Activated T-helper 1 cell treated with anti-CD3 and anti-CD28 coated beads, Interleukin-12 subunit alpha, Interleukin-12 subunit beta, Interleukin-2, Interleukin-4 antibody, amounts not matched to agents 30 ng/mL and 10 ng/mL and 1 ng/mL, durations not matched to agents 14 hours and 24 hours and 36 hours (primary cell): ENCODE results near the gene FAM20A. TPM values are rescaled to one million over a fixed set of nuclear protein-coding genes. Genes with fewer than 3 reads are reported as not detected.

Source experiments
- DNase-seq: peaks from one replicate; pipeline ENCODE4 v3.0.0; 2021; ENCODE audit warnings: low spot score
- H3K27ac Mint-ChIP-seq: one replicate; pipeline ENCODE4 v1.8.0; 2021; ENCODE audit warnings: mild to moderate bottlenecking, mixed read lengths
- H3K27me3 Mint-ChIP-seq: one replicate; pipeline ENCODE4 v1.8.0; 2022; ENCODE audit warnings: mild to moderate bottlenecking, moderate library complexity, mixed read lengths; ENCODE audit not compliant: insufficient read depth
- H3K36me3 Mint-ChIP-seq: one replicate; pipeline ENCODE4 v1.8.0; 2021; ENCODE audit warnings: low read depth, mixed read lengths
- H3K4me1 Mint-ChIP-seq: one replicate; pipeline ENCODE4 v1.8.0; 2021; ENCODE audit warnings: low read depth, mixed read lengths
- H3K4me3 Mint-ChIP-seq: one replicate; pipeline ENCODE4 v1.8.0; 2021; ENCODE audit warnings: mild to moderate bottlenecking, moderate library complexity, mixed read lengths
- H3K9me3 Mint-ChIP-seq: one replicate; pipeline ENCODE4 v1.8.0; 2021; ENCODE audit warnings: mixed read lengths
- intact Hi-C: fragments of 100-400 bp; cut with micrococcal nuclease; formaldehyde crosslinking; loops from one replicate; pipeline ENCODE4 v1.15.1; 2024
- total RNA-seq: library from RNA; stranded (reverse); gene quantifications from 2 replicates; pipeline ENCODE4 v1.2.3, GENCODE V29; 2022

The FAM20A gene
- total RNA-seq, 1 donor from 2014 or later: not detected

DNA sequence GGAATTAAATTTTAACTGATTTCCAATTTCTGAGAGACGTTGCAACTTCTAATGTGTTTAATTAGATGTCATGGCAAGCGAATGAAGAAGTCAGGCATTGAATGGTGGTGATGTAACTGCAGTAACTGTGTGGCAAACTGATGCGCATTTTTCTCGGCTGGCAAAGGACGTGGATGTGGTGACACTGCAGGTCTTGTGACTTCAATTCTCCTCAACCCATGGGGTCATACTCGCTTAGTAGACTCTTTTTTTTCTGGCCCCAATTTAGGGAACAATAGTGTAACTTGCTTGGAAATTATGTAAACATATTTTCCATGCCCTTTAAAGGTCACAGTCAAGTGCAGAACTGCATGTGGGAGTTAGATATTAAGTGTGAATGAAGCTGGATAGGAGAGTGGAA lies 1.9 kb upstream of the FAM20A start:
- H3K27ac Mint-ChIP-seq: no peak overlapping the region
- no peaks in the 10 kb centered on the region for H3K36me3 Mint-ChIP-seq
- peaks cover 52% of the 10 kb centered on the region for H3K27me3 Mint-ChIP-seq
- H3K9me3 Mint-ChIP-seq: peaks cover 17% of the 10 kb centered on the region
- DNase-seq: no peak
- no peak overlapping the region for H3K4me3 Mint-ChIP-seq
- peaks cover 4% of the 10 kb centered on the region for H3K4me1 Mint-ChIP-seq
- intact Hi-C loops: no loop called here

DNA sequence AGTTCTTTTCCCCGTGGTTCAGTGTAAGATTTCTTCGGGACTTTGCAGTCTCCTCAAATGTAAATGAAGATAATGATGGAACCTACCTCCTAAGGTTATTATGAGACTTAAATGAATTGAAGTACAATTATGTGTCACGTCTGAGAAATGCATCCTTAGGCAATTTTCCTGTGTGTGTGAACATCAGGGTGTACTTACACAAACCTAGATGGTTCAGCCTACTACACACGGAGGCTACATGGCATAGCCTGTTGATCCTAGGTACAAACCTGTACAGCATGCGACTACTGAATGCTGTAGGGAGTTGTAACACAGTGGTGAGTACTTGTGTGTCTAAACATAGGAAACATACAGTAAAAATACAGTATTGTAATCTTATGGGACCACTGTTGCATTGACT lies 1.1 kb upstream of the FAM20A start:
- no peak for DNase-seq
- Mint-ChIP-seq H3K27me3 (peaks cover 54% of the 10 kb centered on the region), H3K4me3 (no peak overlapping the region), H3K36me3 (no peaks in the 10 kb centered on the region), H3K27ac (no peak overlapping the region), H3K4me1 (peaks cover 4% of the 10 kb centered on the region), H3K9me3 (peaks cover 10% of the 10 kb centered on the region)
- intact Hi-C loops: no loop called here

DNA sequence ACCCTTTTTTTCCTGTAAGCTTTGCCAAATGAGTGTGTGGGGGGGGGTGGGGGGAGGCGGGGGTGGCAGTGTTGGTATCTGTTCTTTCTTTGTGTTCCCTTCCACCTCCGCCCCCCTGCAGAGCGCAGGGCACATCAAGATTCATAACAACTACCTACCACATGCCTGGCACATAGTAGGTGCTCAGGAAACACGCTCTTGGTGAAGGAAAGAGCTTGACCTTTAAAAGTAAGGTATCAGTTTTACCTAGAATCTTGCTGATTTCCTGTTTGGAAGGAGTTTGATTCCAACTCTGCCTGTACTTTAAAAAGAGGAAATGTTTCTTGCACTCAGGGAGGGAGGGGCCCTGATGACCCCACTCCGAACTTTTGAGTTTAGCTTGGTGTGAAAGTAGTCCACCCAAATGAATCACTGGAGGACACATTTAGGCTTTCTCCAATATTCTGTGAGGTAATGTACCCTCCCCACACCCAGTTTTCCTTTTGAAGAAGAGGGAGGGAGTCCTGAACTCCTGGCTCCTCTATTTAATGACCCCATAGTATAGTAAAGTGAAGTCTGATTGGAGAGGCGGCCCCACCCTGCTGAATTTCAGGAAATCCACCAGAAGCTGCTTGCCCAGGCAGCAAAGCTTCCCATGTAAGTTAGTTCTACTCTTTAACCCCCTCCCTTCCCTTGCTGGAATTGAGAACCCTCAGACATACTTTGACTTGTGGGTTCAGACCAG lies 560 bp upstream of the FAM20A start:
- no peak overlapping the region for H3K4me3 Mint-ChIP-seq
- no peak overlapping the region for H3K27ac Mint-ChIP-seq
- no peak for DNase-seq
- H3K36me3 Mint-ChIP-seq: no peaks in the 10 kb centered on the region
- peaks cover 4% of the 10 kb centered on the region for H3K4me1 Mint-ChIP-seq
- intact Hi-C loops: no loop called here
- H3K9me3 Mint-ChIP-seq: peaks cover 4% of the 10 kb centered on the region
- H3K27me3 Mint-ChIP-seq: peaks cover 60% of the 10 kb centered on the region

DNA sequence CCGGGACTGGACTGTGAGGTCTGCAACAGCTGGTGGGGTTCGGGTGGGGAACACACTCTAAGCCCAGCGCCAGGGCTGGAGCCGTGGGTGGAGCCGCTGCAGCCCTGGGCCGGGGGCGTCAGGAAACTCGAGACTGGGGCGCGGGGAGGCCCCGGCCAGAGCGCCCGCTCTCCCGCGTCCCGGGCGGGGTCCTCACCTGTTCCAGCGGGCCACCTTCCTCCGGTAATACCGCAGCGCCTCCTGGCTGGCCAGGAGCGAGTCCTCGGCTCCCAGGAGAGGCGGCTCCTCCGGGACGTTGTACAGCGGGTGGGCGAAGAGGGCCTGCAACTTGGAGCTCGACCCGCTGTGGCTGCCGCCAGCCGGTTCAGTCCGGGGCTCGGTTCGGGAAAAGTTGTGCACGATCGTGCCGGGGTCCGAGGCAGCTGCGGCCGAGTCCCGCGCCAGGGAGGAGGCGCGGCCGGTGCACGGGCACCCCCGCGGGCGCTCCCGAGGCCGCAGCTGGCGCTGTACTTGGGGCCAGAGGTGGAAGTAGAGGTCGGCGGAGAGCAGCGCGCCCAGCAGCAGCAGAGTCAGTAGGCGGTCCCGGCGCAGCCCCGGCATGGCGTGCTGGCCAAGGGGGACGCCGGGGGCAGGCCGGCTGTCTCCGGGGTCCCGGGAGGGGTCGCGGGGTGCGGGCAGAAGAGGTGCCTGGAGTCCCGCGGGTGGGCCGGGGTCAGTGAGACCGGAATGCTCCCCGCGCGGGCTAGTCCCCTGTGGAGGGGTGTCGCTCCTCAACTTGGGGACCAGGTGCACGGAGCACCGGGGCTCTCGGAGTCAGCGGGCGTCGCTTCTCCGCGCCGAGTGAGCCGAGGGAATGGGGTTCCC lies 868 bp downstream of the FAM20A start:
- Mint-ChIP-seq H3K27me3 (peaks cover 69% of the 10 kb centered on the region), H3K4me3 (no peak overlapping the region), H3K27ac (no peak overlapping the region), H3K36me3 (no peaks in the 10 kb centered on the region), H3K4me1 (peaks cover 4% of the 10 kb centered on the region), H3K9me3 (no peaks in the 10 kb centered on the region)
- no peak for DNase-seq
- intact Hi-C loops: no loop called here

DNA sequence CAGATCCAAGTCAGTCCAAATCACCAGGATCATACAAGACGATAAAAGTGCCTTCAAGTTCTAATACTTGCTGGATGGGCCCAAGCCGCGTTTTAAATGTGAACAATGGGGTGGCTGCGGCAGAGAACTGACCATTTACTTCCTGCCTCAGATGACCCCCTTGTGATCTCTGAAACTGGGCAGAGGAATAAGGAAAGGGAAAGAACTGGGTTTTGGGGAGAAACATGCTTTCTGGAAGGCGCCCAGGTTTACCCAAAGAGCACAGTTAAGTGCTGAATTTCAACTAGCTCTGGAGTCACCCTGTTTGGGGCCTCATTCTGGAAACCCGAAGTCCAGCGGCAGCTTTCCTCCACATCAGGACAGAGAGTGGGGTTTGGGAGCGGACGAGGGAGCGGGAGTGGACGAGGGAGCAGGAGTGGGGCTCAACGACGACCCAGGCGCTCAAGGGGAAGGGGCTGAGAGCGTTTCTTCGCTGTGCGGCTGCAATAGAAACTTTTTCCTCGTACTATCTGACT lies 1.6 kb downstream of the FAM20A start:
- intact Hi-C loops: no loop called here
- Mint-ChIP-seq H3K27ac (no peak overlapping the region), H3K4me1 (peaks cover 4% of the 10 kb centered on the region), H3K27me3 (peaks cover 73% of the 10 kb centered on the region), H3K36me3 (no peaks in the 10 kb centered on the region), H3K9me3 (no peaks in the 10 kb centered on the region), H3K4me3 (peak overlapping the region; percentile 55)
- no peak for DNase-seq

DNA sequence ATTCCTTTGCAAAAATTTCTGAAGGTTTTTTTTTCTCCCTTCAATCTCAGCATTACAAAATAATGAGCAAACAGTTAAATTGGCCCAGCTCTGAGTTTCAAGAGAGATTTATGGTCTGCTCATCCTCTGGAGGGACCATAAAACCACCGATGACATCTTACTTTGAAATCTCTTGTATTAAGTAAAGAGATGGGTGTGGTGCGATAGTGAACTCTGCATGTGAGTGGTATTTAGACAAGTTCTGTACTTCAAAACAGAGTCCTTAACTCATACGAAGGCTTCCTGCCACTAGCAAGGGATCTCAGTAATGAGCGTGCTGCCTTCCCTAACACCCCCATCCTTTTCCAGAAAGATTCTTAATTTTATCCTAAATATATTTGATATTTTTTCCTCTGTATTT lies 2.1 kb downstream of the FAM20A start:
- Mint-ChIP-seq H3K27ac (no peak overlapping the region), H3K4me1 (peaks cover 4% of the 10 kb centered on the region)

DNA sequence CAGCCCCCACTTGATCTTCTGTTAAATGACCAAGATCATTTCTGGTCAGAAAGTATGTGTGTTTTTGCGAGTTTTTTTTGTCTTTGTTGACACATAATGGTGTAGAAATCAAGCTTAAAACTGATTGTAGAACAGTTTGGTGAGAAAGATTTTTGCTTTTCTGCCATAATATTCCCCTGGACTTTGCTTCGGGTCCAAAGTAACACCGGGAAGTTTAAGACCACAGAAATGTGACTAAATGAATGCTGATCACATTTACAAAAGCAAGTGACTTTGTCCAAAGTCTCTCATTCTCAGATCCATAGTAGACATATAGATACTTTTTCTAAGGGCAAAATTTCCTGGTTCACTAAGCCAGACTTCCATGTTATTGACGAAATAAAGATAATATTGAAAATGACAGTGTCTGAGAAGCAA lies 2.6 kb downstream of the FAM20A start:
- H3K36me3 Mint-ChIP-seq: no peaks in the 10 kb centered on the region
- no peak overlapping the region for H3K27ac Mint-ChIP-seq
- peaks cover 72% of the 10 kb centered on the region for H3K27me3 Mint-ChIP-seq
- intact Hi-C loops: no loop called here
- no peak for DNase-seq
- H3K4me3 Mint-ChIP-seq: no peak overlapping the region
- H3K9me3 Mint-ChIP-seq: no peaks in the 10 kb centered on the region
- peaks cover 4% of the 10 kb centered on the region for H3K4me1 Mint-ChIP-seq

More for the DNA sequence above, 2.1 kb downstream of the FAM20A start:
- Mint-ChIP-seq H3K9me3 (no peaks in the 10 kb centered on the region), H3K4me3 (no peak overlapping the region), H3K36me3 (no peaks in the 10 kb centered on the region), H3K27me3 (peaks cover 73% of the 10 kb centered on the region)
- no peak for DNase-seq
- intact Hi-C loops: no loop called here

DNA sequence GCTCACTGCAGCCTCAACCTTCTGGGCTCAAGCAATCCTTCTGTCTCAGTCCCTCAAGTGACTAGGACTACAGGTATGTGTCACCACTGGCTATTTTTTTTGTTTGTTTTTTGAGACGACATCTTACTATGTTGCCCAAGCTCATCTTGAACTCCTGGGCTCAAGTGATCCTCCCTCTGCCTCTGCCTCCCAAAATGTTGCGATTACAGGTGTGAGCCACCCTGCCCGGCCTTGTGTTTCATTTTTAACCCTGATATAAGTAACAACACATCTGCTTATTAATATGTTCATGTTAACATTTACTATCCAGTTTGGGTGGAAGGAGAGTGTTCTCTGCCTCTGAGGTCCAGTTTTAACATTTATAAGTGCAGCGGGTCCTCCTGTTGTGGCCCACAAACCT lies 3.1 kb downstream of the FAM20A start:
- no peaks in the 10 kb centered on the region for H3K36me3 Mint-ChIP-seq
- H3K4me3 Mint-ChIP-seq: no peak overlapping the region
- DNase-seq: no peak
- no peak overlapping the region for H3K27ac Mint-ChIP-seq
- peaks cover 4% of the 10 kb centered on the region for H3K4me1 Mint-ChIP-seq
- peaks cover 72% of the 10 kb centered on the region for H3K27me3 Mint-ChIP-seq
- H3K9me3 Mint-ChIP-seq: no peaks in the 10 kb centered on the region
- intact Hi-C loops: no loop called here

DNA sequence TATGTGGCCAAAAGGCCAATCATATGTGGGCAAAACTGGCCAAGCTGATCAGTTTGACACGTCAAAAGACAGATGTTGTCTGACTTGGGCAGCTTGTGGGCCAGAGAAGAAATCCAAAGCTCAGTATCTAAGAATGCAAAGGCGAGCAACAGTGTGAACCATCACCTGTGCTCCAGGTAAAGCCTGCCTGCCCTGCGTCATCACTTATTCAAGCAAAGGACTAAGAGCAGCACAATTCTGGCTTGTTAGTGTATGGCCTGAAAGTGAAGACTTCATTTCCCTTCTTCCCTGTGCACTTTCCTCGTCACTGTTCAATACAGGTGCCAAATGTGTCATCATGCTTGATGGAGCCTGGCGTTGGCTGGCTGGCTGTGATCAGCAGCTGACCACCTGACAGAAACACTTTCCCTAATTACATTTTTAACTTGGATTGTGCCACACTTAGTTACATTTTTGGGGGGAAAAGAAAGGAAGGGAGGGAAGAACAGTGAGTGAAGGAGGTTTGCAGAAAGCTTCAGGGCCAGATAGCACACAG lies 4.7 kb downstream of the FAM20A start:
- peaks cover 4% of the 10 kb centered on the region for H3K4me1 Mint-ChIP-seq
- no peak overlapping the region for H3K4me3 Mint-ChIP-seq
- H3K36me3 Mint-ChIP-seq: no peaks in the 10 kb centered on the region
- no peaks in the 10 kb centered on the region for H3K9me3 Mint-ChIP-seq
- H3K27ac Mint-ChIP-seq: no peak overlapping the region
- H3K27me3 Mint-ChIP-seq: peaks cover 59% of the 10 kb centered on the region
- intact Hi-C loops: no loop called here
- no peak for DNase-seq

DNA sequence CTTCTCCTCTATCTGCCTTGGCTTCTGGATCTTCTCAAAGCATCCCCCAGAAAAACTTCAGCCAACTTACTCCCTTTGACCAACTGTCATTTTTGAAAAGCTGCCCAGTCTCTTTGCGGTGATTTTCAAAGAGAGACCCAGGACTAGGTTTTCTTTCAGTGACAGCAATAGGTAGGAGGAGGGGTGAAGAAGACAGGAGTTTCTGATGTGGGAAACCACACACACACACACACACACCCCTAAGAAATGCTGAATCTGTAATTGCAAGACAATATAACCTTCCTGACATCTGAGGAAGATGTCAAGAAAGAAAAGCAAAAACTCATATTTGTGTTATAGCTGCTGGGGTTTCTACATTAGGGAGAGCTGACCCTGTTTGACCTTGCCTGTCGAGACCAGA lies 5.2 kb downstream of the FAM20A start:
- Mint-ChIP-seq H3K27ac (no peak overlapping the region), H3K4me3 (no peak overlapping the region), H3K27me3 (peaks cover 59% of the 10 kb centered on the region), H3K9me3 (no peaks in the 10 kb centered on the region), H3K4me1 (peaks cover 4% of the 10 kb centered on the region), H3K36me3 (no peaks in the 10 kb centered on the region)
- no peak for DNase-seq
- intact Hi-C loops: no loop called here

DNA sequence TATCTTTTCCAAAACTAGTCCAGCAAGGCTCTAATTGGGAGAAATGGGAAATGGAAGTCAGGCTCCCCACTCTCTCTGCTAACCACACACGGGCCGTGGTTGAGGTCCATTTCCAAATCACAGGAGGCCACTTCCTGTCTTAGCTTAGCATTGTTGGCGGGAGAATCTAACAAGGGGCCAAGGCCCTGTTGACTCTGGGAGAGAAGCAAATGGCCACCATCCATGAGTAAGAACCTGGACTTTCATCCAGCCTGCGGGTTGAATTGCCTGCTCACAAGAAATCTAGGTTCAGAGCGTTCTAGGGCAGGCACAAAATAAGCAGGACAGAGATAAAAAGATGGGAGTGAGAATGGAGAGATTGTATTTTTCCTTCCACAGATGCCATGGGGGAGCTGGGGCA lies 5.7 kb downstream of the FAM20A start:
- Mint-ChIP-seq H3K4me3 (no peak overlapping the region), H3K9me3 (no peaks in the 10 kb centered on the region), H3K36me3 (no peaks in the 10 kb centered on the region), H3K27ac (no peak overlapping the region), H3K4me1 (peaks cover 4% of the 10 kb centered on the region), H3K27me3 (peaks cover 59% of the 10 kb centered on the region)
- intact Hi-C loops: no loop called here
- no peak for DNase-seq

DNA sequence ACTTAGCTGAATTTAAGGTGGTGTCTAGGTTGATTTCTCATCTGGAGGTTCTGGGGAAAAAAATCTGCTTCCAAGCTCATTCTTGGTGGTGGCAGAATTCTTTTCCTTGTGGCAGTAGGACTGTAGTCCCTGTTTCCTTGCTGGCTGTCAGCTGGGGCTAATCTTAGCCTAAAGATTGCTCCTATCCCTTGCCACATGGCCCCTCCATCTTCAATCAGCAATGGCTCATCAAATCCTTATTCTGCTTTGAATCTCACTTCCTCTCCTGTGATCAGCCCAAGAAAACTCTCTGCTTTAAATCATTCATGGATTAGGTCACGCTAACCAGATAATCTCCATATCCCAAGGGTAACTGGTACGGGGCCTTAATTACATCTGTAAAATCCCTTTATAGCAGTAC lies 6.6 kb downstream of the FAM20A start:
- peaks cover 54% of the 10 kb centered on the region for H3K27me3 Mint-ChIP-seq
- H3K4me3 Mint-ChIP-seq: no peak overlapping the region
- peaks cover 1% of the 10 kb centered on the region for H3K4me1 Mint-ChIP-seq
- no peaks in the 10 kb centered on the region for H3K9me3 Mint-ChIP-seq
- intact Hi-C loops: no loop called here
- H3K36me3 Mint-ChIP-seq: no peaks in the 10 kb centered on the region
- no peak for DNase-seq
- no peak overlapping the region for H3K27ac Mint-ChIP-seq
